Smooth muscle cell of the brain vasculature (primary cell): Measurements from ENCODE around the gene LCE1E.

Experiments
- DNase-seq: peaks from one replicate; pipeline ENCODE4 v3.0.0-alpha.2; 2012; ENCODE audit warnings: low read depth, low spot score

Gene LCE1E

GRCh38 chr1:152777510-152778137 lies 8.4 kb upstream of the LCE1E start:
- no peak for DNase-seq

DNA sequence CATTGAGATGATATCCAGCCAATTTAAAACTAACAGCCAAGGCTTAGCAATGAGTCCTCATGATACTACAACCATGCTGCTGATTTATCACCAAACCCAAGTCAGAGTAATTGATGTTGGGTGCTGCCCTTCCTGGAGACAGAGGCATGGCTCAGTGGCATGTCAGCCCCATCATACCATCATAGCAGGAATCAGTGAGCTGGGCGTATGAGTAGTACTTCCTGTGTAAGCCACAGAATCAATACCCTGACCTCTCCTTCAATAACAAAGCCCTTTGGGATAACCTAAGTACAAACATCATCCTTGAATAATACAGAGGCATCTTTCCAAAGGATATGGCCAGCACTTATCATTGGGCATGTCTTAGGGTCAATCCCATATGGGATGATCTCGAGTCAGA lies 3.0 kb upstream of the LCE1E start:
- no peak for DNase-seq

DNA sequence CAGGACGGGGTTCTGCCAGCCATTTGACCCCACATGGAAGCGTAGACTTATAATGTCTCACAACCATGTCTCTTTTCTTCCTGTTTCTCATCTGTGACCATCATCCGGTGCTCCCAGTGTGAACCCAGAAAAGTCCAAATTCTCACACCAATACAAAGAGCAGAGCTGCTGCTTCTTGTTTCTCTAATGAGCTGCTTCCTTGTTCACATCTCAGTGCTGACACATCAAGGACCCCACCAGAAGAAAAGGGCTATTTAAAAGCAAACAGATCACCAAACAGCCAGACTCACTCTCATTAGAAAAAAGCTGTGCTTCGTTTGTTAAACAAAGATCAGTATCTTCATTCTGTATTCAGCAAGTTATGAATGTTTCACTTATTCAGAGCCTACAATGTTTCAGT lies 9.6 kb downstream of the LCE1E start:
- no peak for DNase-seq

GRCh38 chr1:152796421-152796820 lies 10.4 kb downstream of the LCE1E start, which contains the start of gene LCE1D:
TSS of gene LCE1D (plus strand) at chr1:152796721. CDS start at chr1:152797795, 1,074 bp downstream.
- DNase-seq = no peak

DNA sequence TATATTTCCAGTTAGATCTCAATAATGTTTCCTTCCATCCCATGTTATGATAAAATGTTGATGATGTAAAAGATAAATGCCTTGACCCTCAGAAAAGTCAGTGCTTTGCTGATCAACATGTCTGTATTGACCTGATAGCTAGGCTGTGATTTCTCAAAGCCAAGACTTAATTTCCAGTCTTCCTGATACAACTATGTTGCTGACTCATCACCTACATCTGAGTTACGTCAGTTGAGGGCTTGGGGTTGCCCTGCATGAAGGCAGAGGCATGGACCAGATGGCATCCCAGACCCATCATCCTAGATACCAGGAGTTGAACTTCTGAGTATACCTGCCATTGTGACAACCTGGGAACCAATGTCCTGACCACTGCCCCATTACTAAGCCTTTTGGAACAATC lies 15.3 kb downstream of the LCE1E start:
- no peak for DNase-seq

DNA sequence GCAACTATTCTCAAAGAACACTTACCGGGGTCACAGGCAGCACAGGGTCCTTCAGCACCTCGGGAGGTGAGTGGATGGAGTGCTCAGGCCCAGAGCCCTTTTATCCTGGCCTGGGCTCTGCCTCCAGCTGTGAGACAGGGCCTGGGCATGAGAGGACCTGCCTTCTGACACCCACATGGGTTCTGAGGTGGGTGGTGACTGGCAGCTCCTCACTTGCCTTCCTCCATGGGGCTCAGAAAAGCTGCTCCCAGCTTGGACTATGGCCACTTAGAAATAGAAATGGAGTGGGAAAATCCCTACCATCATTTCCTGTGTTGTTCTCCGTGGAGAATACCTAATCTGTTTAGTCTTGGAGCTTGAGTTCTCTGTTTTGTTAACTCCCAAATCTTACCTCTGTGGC lies 20.5 kb downstream of the LCE1E start, which contains the start of gene LCE1C:
TSS of gene LCE1C (minus strand) at position 76 of the 400 bp plus-strand sequence. CDS start 1,173 bp downstream, outside the sequence.
- DNase-seq = no peak

DNA sequence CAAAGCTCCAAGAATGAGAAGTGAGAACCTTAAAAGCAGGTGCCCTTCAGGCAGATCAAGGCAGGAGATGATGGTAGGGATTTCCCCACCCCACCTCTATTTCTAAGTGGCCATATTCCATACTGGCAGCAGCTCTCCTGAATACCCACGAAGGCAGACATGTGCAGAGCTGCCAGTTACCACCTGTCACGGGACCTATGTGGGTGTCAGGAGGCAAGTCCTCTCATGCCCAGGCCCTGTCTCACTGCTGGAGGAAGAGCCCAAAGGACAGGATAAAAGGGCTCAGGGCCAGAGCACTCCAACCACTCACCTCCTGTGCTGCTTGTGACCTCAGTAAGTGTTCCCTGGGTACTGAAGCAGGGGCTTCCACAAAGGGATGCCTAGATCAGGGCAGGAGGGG lies 25.0 kb downstream of the LCE1E start:
- no peak for DNase-seq

DNA sequence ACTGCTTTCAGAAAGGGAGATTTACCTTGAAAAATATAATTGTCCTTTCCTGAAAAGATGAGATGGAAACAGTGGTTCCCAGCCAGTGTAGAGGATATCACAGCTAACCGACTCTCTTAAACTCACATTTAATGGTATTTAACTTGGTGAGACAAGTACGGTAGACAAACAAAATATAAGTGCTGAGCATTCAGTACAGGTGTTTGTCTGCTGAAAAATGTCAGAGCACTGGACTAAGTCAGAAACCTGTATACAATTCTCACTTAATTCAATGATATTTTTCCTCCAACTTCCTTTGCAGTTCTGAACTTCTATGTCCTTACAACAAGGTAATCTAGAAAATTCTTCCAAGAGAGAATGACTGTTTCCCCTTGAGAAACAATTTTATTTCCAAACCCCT lies 25.6 kb downstream of the LCE1E start, which contains the start of gene LCE1B:
TSS of gene LCE1B (plus strand) at position 301 of the 400 bp plus-strand sequence. CDS start 476 bp downstream, outside the sequence.
- no peak for DNase-seq

DNA sequence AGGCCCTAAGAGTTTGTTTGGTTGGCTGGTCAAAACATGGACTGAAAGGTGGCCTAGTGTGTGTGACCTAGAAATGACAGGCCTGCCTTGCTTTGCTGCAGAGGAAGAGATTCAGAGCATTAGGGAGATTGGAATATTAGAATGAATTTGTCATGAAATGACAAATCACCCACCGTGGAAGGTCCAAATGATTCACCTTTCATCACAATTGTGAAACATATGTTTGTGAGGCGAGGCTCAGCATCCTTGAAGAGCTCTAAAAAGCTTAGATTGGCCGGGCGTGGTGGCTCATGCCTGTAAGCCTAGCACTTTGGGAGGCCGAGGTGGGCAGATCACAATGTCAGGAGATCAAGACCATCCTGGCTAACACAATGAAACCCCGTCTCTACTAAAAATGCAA lies 31.3 kb downstream of the LCE1E start:
- no peak for DNase-seq

DNA sequence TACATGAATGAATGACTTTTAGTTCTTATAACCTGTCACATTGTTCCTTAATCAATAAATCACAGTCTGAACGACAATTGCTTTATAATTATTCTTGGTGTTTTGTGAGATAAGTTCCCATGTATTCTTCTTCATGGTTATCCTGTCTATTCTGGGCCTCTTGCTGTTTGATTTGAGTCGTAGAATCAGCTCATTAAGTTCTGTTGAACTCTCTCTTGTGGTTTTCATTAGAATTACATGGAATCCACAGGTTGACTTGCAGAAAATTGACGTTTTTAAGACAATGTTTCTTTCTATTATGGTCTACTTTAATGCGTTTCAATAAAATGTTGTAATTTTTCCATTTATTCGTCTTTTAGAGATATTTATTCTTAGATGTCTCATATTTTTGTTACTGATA lies 37.2 kb downstream of the LCE1E start:
- no peak for DNase-seq

DNA sequence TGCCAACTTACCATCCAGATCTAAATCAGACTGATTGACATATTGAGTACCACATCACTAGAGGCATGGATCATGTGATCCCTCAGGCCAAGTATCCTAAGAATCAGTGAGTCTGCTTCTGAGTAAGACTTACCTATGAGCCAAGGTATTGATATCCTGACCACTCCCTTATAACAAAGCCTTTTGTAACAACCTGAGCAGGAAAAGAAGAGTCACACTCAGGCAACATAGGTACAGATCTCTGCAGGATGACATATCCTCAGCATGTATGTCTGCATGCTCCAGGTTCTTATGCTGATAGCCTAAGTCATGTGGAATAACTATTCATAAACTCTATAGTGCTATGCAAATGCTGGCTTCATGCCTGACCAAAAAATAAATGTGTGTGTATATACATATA lies 38.9 kb downstream of the LCE1E start:
- DNase-seq = no peak

DNA sequence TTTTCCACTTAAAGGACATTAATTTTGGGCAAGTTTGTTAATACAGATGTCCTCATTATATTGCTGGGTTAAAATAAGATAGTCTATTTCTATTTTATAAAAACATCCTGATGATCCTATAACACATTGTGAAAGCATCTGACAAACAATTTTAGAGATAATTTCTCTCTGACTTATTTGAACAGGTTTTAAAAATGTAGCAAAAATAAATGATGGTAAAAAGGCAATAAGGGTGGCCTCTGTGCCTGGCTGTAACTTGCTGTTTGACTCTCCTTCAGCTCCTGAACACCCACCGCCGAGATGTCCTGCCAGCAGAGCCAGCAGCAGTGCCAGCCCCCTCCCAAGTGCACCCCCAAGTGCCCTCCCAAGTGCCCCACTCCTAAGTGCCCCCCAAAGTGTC lies 41.1 kb downstream of the LCE1E start, which contains the start of gene LCE1A:
TSS of gene LCE1A (plus strand) at position 301 of the 400 bp plus-strand sequence. CDS start at position 301, 0 bp downstream.
- DNase-seq = no peak

DNA sequence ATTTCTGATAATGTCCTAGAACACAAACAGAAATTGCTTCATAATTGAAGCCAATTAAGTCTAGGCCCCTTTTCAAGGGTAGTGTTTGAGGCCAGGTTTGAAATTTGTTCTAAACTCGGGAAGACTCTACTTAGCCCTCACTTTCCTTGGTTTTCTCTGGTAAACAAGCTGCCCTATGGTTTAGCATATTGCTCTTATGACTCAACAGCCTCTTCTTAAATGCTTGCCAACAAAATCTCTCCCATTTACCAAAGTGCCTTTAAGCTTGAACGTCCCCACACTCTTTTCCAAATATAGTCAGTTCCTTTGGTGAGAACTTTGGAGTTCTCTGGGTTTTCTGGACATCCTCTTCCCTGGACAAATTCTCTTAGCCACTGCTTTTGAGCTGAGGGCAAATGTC lies 50.8 kb downstream of the LCE1E start:
- no peak for DNase-seq
